ENCODE results near the gene CRADD. TPM values are rescaled to one million over a fixed set of nuclear protein-coding genes. Genes with fewer than 3 reads are reported as not detected.

Gene CRADD
- total and polyA plus RNA-seq, 2 donors (not counting 3 experiments of a cell fraction or from before 2014, with no cell fraction given): 11.7 to 14.5 TPM

DNA sequence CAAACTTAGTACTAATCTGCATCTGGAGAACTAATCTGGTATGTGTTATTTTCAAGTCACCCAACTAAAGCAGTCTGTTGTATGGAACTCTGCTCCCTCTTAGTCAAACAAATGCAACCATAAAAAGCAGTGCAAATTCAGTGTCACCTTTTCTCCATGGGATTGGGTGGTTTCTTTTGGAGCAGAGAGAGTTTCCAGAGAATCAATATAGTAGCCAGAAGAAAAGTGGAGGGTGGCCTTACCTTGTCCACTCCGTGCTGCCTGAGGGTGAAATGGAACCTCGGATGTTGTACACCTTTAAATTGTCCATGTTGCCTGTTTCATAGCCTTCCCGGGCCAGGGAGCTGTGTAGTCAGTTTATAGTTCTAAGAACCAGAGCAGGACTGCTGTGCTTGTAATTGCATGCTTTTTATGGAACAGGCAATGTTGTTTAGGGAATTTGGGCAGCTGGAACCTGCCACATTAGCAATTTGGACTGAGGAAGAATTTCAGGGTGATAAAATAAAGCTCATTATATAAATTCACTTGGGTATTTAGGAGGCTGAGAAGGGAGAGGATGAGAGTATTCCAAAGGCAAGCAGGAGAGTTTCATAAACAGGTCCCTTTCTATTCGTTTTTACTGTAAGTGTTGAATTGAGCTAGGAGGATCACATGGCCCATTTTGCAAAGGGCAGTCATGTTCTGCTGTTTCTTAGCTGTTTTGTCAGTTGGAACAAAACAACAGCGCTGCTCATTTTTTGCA, 60.5 kb downstream of the CRADD start:
- intact Hi-C loops (cut with micrococcal nuclease) (no loop called here), dilution Hi-C loops (cut with MboI; ENCODE audit: extremely low pct_ligation_motif_present, low sequenced_read_pairs) (no loop called here)
- no peak overlapping the region for H3K9ac ChIP-seq (replicated peaks; ENCODE audit: extremely low read depth, insufficient read depth, low read length)
- H4K20me1 ChIP-seq (replicated peaks; ENCODE audit: control insufficient read depth, extremely low read depth, insufficient read depth, low read length): no peaks in the 10 kb centered on the region
- DNase-seq (ENCODE audit: low read depth, low spot score) (no peak), FAIRE-seq (no peak)
- H3K4me1 ChIP-seq (ENCODE audit: control insufficient read depth, extremely low read depth, insufficient read depth, low read length): peaks cover 8% of the 10 kb centered on the region
- TF ChIP-seq CTCF (IDR thresholded peaks at IDR 0.05; ENCODE audit: extremely low read depth in 1 of 2, insufficient read depth in 1 of 2, low read depth in 1 of 2, low read length in 2 of 2) (no peak), FOS (IDR thresholded peaks at IDR 0.05; ENCODE audit: borderline replicate concordance, insufficient read depth, low read length) (no peak), JUN (IDR thresholded peaks at IDR 0.05; ENCODE audit: borderline replicate concordance, insufficient read depth, insufficient read length, low read depth) (no peak), EZH2 (IDR thresholded peaks at IDR 0.05; ENCODE audit: borderline replicate concordance, low read depth, low read length, severe bottlenecking) (no peak), POLR2A (IDR thresholded peaks at IDR 0.05; ENCODE audit: low read depth, low read length) (no peak), GATA2 (IDR thresholded peaks at IDR 0.05; ENCODE audit: insufficient read depth, insufficient read length, low read depth, low read length) (no peak)
- TF ChIP-seq, protein P1, sequence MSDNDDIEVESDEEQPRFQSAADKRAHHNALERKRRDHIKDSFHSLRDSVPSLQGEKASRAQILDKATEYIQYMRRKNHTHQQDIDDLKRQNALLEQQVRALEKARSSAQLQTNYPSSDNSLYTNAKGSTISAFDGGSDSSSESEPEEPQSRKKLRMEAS (IDR thresholded peaks at IDR 0.05; ENCODE audit: insufficient read depth, insufficient read length): no peak
- no peak overlapping the region for H3K27ac ChIP-seq (ENCODE audit: insufficient read depth, low read depth, low read length)
- H3K79me2 ChIP-seq (ENCODE audit: control insufficient read depth, insufficient read depth, low read length): no peaks in the 10 kb centered on the region
- H3K9me3 ChIP-seq (replicated peaks; ENCODE audit: control insufficient read depth, insufficient read depth, low read length): no peaks in the 10 kb centered on the region
- no peaks in the 10 kb centered on the region for H3K27me3 ChIP-seq (ENCODE audit: control insufficient read depth in 2 of 2, insufficient read depth in 2 of 2, low read length in 2 of 2)
- H3K9me1 ChIP-seq (replicated peaks; ENCODE audit: control insufficient read depth, extremely low read depth, insufficient read depth, low read length): no peaks in the 10 kb centered on the region
- CTCF ChIA-PET: interaction anchor here (1.1 to 1.4 kb wide), 3 partner anchors 23 to 235 kb away, joined by 3 read pairs; no protein-coding TSS in a partner anchor
- no peak overlapping the region for H3K4me3 ChIP-seq (replicated peaks in 1 of 3; ENCODE audit: insufficient read depth in 1 of 3, low read depth in 1 of 3, low read length in 3 of 3)
- POLR2A ChIA-PET: no interaction called here
- no TSS peak for BruUV-seq (replicated peaks)
- no peak overlapping the region for H2AFZ ChIP-seq (ENCODE audit: low read depth, low read length)
- H3K4me2 ChIP-seq (ENCODE audit: insufficient read depth, low read length): no peak overlapping the region
- no peaks in the 10 kb centered on the region for H3K36me3 ChIP-seq (ENCODE audit: control insufficient read depth in 2 of 2, extremely low read depth in 1 of 2, insufficient read depth in 2 of 2, low read length in 2 of 2)
